Measurements from ENCODE around the gene TNFRSF4. TPM values are rescaled to one million over a fixed set of nuclear protein-coding genes. Genes with fewer than 3 reads are reported as not detected.

The TNFRSF4 gene
- total and polyA plus RNA-seq, 7 experiments from 2014 or later, result 0.49 to 192 (median 1.5) TPM

DNA sequence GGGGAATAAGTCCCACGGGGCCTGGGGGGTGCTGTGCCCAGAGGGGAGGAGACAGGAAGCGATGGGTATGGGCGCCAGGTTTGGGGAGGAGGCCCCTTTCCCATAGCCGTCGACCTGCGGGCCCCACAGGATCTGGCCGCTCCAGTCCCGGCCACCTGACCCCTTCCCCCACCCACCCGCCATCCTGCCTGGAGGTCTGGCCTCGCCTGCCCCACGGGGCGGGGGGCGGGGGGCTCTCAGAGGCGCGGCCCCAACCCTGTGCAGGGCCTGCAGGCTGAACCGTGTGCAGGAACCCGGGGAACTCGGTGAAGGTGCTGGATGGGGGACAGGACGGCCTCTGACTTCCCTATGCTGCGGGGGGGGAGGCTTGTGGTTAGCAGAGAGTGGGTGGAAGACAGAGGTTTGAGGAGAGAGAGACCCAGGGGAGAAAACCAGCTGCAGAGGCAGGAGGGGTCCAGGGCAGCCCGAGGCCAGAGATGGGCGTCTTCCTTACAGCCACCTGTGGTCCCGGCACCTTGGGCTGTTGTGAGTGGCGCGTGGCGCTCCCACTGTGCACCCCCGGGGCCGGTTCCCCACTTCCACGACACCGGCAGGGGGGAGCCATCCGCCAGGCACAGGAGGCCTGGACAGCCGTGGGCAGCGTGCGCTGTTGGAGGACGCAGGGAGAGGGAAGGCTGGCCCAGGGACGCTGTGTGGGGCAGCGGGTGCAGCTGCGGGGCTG is 5.1 kb downstream of the TNFRSF4 start:
- Histone ChIP-seq H3K4me3 (ENCODE audit: low read length) (no peak overlapping the region), H3K9me3 (ENCODE audit: control insufficient read depth in 2 of 3, low read length in 3 of 3) (no peaks in the 10 kb centered on the region), H3K4me1 (ENCODE audit: control insufficient read depth in 2 of 2, insufficient read depth in 2 of 2, low read length in 2 of 2) (peaks cover 18 to 21% of the 10 kb centered on the region in 2 donors), H3K36me3 (ENCODE audit: control insufficient read depth in 2 of 3, insufficient read depth in 3 of 3, low read length in 3 of 3) (no peaks in the 10 kb centered on the region), H3K27ac (ENCODE audit: low read depth, low read length) (no peak overlapping the region), H3K27me3 (ENCODE audit: control insufficient read depth in 2 of 2, insufficient read depth in 2 of 2, low read length in 2 of 2) (no peaks in the 10 kb centered on the region)
- Mint-ChIP-seq H3K27ac (peak overlapping the region in 1 of 9 donors; percentile 96), H3K4me1 (peaks cover 6 to 29% (median 14%) of the 10 kb centered on the region in 7 donors), H3K27me3 (no peaks in the 10 kb centered on the region), H3K4me3 (peak overlapping the region; percentile 59 to 90 (median 78)), H3K9me3 (peaks cover 0 to 2% (median 0%) of the 10 kb centered on the region in 11 donors), H3K36me3 (peaks cover 0 to 3% (median 0%) of the 10 kb centered on the region in 5 donors)
- CTCF ChIA-PET, result no interaction called here
- ATAC-seq, result peak; percentile 39
- POLR2A ChIA-PET, result interaction anchor here (1.0 kb wide), 1 partner anchor 13 kb away, joined by 3 read pairs; no protein-coding TSS in a partner anchor
- peak in 2 of 9 donors; percentile 14 to 69 for DNase-seq
- intact Hi-C loops (cut with micrococcal nuclease), result loop anchor here in 1 of 2 donors (1.0 to 5.0 kb wide), 3 partner anchors 37 to 72 kb away; partner anchors contain the start of gene TTLL10

DNA sequence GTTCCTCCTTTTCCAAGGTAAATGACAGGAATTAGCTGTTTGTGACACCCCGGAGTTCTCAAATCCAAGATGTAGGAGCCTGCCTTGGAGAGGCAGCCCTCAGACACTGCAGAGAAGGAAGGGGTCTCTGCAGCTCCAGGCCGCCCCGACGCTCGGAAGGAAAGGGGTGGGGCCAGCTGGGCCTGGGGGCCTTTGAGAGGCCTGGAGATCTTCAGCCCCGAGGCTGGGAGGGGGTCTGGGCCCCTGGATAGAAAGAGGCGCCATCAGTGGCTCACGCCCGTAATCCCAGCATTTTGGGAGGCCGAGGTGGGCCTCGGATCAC is 6.4 kb downstream of the TNFRSF4 start:
- Histone ChIP-seq H3K27me3 (ENCODE audit: control insufficient read depth in 2 of 2, insufficient read depth in 2 of 2, low read length in 2 of 2) (no peaks in the 10 kb centered on the region), H3K36me3 (ENCODE audit: control insufficient read depth in 2 of 3, insufficient read depth in 3 of 3, low read length in 3 of 3) (no peaks in the 10 kb centered on the region), H3K4me1 (ENCODE audit: control insufficient read depth in 2 of 2, insufficient read depth in 2 of 2, low read length in 2 of 2) (peaks cover 13 to 16% of the 10 kb centered on the region in 2 donors), H3K27ac (ENCODE audit: low read depth, low read length) (no peak overlapping the region), H3K4me3 (ENCODE audit: low read length) (no peak overlapping the region), H3K9me3 (ENCODE audit: control insufficient read depth in 2 of 3, low read length in 3 of 3) (no peaks in the 10 kb centered on the region)
- ChIA-PET POLR2A (interaction anchor here (0.6 to 1.0 kb wide), 2 partner anchors 12 to 247 kb away, joined by 3 read pairs; partner anchors contain the start of gene KLHL17), CTCF (no interaction called here)
- Mint-ChIP-seq H3K4me1 (peaks cover 6 to 29% (median 14%) of the 10 kb centered on the region in 7 donors), H3K4me3 (peak overlapping the region in 1 of 10 donors; percentile 83), H3K9me3 (peaks cover 0 to 2% (median 0%) of the 10 kb centered on the region in 11 donors), H3K36me3 (peaks cover 0 to 3% (median 0%) of the 10 kb centered on the region in 5 donors), H3K27ac (peak overlapping the region in 3 of 9 donors; percentile 52 to 96 (median 59)), H3K27me3 (no peaks in the 10 kb centered on the region)
- intact Hi-C loops (cut with micrococcal nuclease), result loop anchor here in 1 of 2 donors (5.0 kb wide), 2 partner anchors 35 to 70 kb away; partner anchors contain the start of gene TTLL10
- ATAC-seq, result no peak
- no peak for DNase-seq

DNA sequence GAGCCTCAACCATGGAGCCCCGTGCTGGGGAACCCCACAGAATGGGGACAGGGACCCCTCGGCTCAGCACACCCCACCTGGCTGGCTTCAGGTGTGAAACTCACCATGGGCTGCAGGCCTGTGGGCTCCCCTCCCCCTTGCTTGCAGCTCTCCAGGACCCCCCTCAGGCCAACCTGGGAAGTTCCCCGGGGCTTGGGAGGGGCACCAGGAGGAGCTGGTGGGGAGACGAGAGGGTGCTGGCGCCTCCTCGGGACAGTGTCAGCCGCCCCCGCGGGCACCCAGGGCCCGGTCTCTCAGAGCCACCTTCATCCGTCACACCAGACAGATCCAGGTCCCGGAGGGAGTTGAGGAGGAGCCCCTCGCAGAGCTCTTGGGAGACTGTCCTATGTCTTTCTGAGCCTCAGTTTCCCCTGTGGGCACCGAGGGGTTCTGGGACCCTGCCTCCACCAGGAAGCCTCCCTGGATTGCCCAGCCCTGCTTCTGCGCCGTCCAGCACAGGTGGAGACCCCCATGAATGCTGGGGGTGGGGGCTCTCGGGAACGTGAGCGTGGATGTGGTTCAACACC is 6.9 kb downstream of the TNFRSF4 start:
- ChIA-PET POLR2A (interaction anchor here (0.6 kb wide), 1 partner anchor 246 kb away, joined by 3 read pairs; the partner anchor contains the start of gene KLHL17), CTCF (no interaction called here)
- H3K27me3 Mint-ChIP-seq, result no peaks in the 10 kb centered on the region
- H3K4me3 Mint-ChIP-seq, result peak overlapping the region in 6 of 10 donors; percentile 12 to 83 (median 45)
- Histone ChIP-seq H3K36me3 (ENCODE audit: control insufficient read depth in 2 of 3, insufficient read depth in 3 of 3, low read length in 3 of 3) (no peaks in the 10 kb centered on the region), H3K27me3 (ENCODE audit: control insufficient read depth in 2 of 2, insufficient read depth in 2 of 2, low read length in 2 of 2) (no peaks in the 10 kb centered on the region), H3K27ac (ENCODE audit: low read depth, low read length) (no peak overlapping the region), H3K9me3 (ENCODE audit: control insufficient read depth in 2 of 3, low read length in 3 of 3) (no peaks in the 10 kb centered on the region), H3K4me1 (ENCODE audit: control insufficient read depth in 2 of 2, insufficient read depth in 2 of 2, low read length in 2 of 2) (peaks cover 13 to 16% of the 10 kb centered on the region in 2 donors), H3K4me3 (ENCODE audit: low read length) (no peak overlapping the region)
- ATAC-seq (no peak), DNase-seq (no peak)
- H3K4me1 Mint-ChIP-seq, result peaks cover 6 to 29% (median 14%) of the 10 kb centered on the region in 7 donors
- intact Hi-C loops (cut with micrococcal nuclease), result loop anchor here in 1 of 2 donors (5.0 kb wide), 2 partner anchors 35 to 70 kb away; partner anchors contain the start of gene TTLL10
- peaks cover 0 to 2% (median 0%) of the 10 kb centered on the region in 11 donors for H3K9me3 Mint-ChIP-seq
- H3K36me3 Mint-ChIP-seq, result peaks cover 0 to 3% (median 0%) of the 10 kb centered on the region in 5 donors
- peak overlapping the region in 1 of 9 donors; percentile 96 for H3K27ac Mint-ChIP-seq

DNA sequence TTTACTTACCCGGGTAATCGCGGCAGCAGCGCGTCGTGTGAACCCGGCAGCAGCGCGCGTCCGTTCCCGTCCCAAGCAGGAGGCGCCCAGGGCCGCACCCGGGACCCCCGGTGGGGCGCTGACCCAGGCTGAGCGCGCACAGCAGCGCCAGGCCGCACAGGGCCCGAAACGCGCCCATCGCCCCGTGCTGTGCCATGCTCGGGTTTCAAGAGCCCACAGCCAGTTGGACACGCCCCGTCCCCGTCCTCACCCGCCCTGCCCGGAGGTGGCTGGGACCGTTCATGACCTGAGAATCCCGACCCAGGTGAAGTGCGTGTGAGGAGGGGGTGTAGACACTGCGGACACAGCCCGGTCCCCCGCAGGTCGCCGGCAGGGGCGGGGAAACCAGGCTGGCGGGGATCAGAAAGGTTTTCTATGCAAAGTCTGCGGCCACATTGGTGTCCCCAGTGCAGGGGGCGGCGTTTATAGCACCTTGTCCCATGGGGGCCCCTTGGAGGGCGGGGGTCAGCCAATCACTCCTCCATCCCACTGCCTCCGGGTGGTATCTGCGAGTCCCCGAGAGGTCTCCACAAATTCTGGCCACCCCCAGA is 7.5 kb downstream of the TNFRSF4 start, which contains the start of gene TNFRSF18:
Gene TNFRSF18 (minus strand): TSS at position 217 of the 590 bp plus-strand sequence. CDS start 21 bp downstream, at position 196.
- Mint-ChIP-seq H3K27ac (peak within 1 kb of the TSS in 2 of 9 donors; percentile 38 to 96), H3K4me1 (peaks cover 6 to 29% (median 14%) of the 10 kb centered on the region in 7 donors), H3K4me3 (peak within 1 kb of the TSS in 7 of 10 donors; percentile 25 to 83 (median 45)), H3K27me3 (no peaks in the 10 kb centered on the region), H3K36me3 (peaks cover 0 to 3% (median 0%) of the 10 kb centered on the region in 5 donors), H3K9me3 (peaks cover 0 to 2% (median 0%) of the 10 kb centered on the region in 11 donors)
- Histone ChIP-seq H3K9me3 (ENCODE audit: control insufficient read depth in 2 of 3, low read length in 3 of 3) (no peaks in the 10 kb centered on the region), H3K27ac (ENCODE audit: low read depth, low read length) (no peak within 1 kb of the TSS), H3K36me3 (ENCODE audit: control insufficient read depth in 2 of 3, insufficient read depth in 3 of 3, low read length in 3 of 3) (no peaks in the 10 kb centered on the region), H3K27me3 (ENCODE audit: control insufficient read depth in 2 of 2, insufficient read depth in 2 of 2, low read length in 2 of 2) (no peaks in the 10 kb centered on the region), H3K4me3 (ENCODE audit: low read length) (peak within 1 kb of the TSS; percentile 6), H3K4me1 (ENCODE audit: control insufficient read depth in 2 of 2, insufficient read depth in 2 of 2, low read length in 2 of 2) (peaks cover 13 to 16% of the 10 kb centered on the region in 2 donors)
- ChIA-PET CTCF (no interaction called here), POLR2A (no interaction called here)
- ATAC-seq (no peak), DNase-seq (peak in 2 of 9 donors; percentile 20 to 68)
- intact Hi-C loops (cut with micrococcal nuclease), result loop anchor here in 1 of 2 donors (5.0 kb wide), 2 partner anchors 34 to 69 kb away; partner anchors contain the start of gene TTLL10

DNA sequence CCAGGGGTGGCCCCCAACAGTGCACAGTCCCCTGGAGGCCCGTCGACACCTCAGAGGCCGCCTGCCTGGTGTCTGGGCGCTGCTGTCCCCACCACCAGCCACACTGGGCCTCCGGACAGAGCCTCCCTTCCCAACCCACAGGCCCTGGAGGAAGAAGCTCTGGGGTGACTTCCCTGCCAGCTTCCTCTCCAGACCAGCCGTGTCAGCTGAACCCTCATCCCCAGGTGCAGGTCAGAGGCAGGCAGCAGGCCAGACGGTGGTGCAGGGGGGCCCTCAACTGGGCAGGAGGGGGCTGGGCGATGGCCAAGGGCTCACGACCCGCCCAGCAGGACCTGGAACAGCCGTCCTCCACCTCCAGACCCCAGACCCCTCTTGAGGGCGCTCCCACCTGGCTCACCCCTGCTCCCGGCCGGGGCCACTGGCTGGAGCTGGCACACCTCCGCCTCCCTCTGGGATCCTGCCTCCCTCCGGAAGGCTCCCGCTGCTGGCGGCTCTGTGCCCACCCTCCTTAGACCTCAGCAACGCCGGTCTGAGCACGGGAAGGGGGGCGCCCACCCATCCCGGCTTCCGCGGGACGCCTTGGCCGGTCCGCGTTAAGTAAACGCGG is 8.1 kb downstream of the TNFRSF4 start:
- Mint-ChIP-seq H3K9me3 (peaks cover 0 to 2% (median 0%) of the 10 kb centered on the region in 11 donors), H3K27ac (peak overlapping the region in 2 of 9 donors; percentile 38 to 66), H3K27me3 (no peaks in the 10 kb centered on the region), H3K36me3 (peaks cover 0 to 1% (median 0%) of the 10 kb centered on the region in 5 donors), H3K4me1 (peaks cover 6 to 26% (median 14%) of the 10 kb centered on the region in 7 donors), H3K4me3 (peak overlapping the region in 6 of 10 donors; percentile 25 to 83 (median 45))
- ChIA-PET CTCF (no interaction called here), POLR2A (no interaction called here)
- Histone ChIP-seq H3K4me3 (ENCODE audit: low read length) (peak overlapping the region; percentile 6), H3K27me3 (ENCODE audit: control insufficient read depth in 2 of 2, insufficient read depth in 2 of 2, low read length in 2 of 2) (no peaks in the 10 kb centered on the region), H3K27ac (ENCODE audit: low read depth, low read length) (no peak overlapping the region), H3K36me3 (ENCODE audit: control insufficient read depth in 2 of 3, insufficient read depth in 3 of 3, low read length in 3 of 3) (no peaks in the 10 kb centered on the region), H3K9me3 (ENCODE audit: control insufficient read depth in 2 of 3, low read length in 3 of 3) (no peaks in the 10 kb centered on the region), H3K4me1 (ENCODE audit: control insufficient read depth in 2 of 2, insufficient read depth in 2 of 2, low read length in 2 of 2) (peaks cover 13 to 16% of the 10 kb centered on the region in 2 donors)
- intact Hi-C loops (cut with micrococcal nuclease), result loop anchor here in 1 of 2 donors (5.0 kb wide), 2 partner anchors 34 to 69 kb away; partner anchors contain the start of gene TTLL10
- no peak for DNase-seq
- no peak for ATAC-seq

Measured in naive thymus-derived CD4-positive, alpha-beta T cell (primary cell).